Mucosa of gallbladder (tissue), 1 donor: Measurements from ENCODE around the gene TP73. TPM values are rescaled to one million over a fixed set of nuclear protein-coding genes. Genes with fewer than 3 reads are reported as not detected.

ENCODE experiments used
- DNase-seq: peaks from one replicate; pipeline ENCODE4 v3.0.0-alpha.2; 2020; ENCODE audit warnings: low spot score
- total RNA-seq: library from RNA; stranded (reverse); gene quantifications from one replicate; pipeline ENCODE4 v1.2.1, GENCODE V29; 2021
- donor health status: DM: no; HTN: no; CAD: no.

The TP73 gene
- total RNA-seq, 1 donor from 2014 or later: 0.17 TPM

- no peak for DNase-seq
These were observed 125.6 kb downstream of the TP73 start for GRCh38 chr1:3777647-3778589.

GRCh38 chr1:3778590-3779264, 126.4 kb downstream of the TP73 start:
- DNase-seq: no peak

- DNase-seq: no peak
These were observed 127.1 kb downstream of the TP73 start for GRCh38 chr1:3779265-3779911.

- no peak for DNase-seq
These were observed 127.6 kb downstream of the TP73 start for GRCh38 chr1:3779912-3780416.

GRCh38 chr1:3780901-3781300, 128.6 kb downstream of the TP73 start:
- DNase-seq: no peak

GRCh38 chr1:3783651-3784474, 131.5 kb downstream of the TP73 start:
- no peak for DNase-seq

- DNase-seq: no peak
These were observed 132.7 kb downstream of the TP73 start for GRCh38 chr1:3785045-3785444.

GRCh38 chr1:3785456-3786157, 133.3 kb downstream of the TP73 start:
- no peak for DNase-seq

Other genes starting within 250 kb of the TP73 start
- 81.4 TPM for gene ARHGEF16, start 197.9 kb upstream of the TP73 start, total RNA-seq
- gene MEGF6, start 41.0 kb upstream of the TP73 start, total RNA-seq: 43.4 TPM
- gene TPRG1L, start 27.5 kb upstream of the TP73 start, total RNA-seq: 96.5 TPM
- 21.6 TPM for gene WRAP73, start 2.4 kb upstream of the TP73 start, total RNA-seq
- gene CCDC27, start 99.9 kb downstream of the TP73 start, total RNA-seq: not detected
- gene SMIM1, start 120.2 kb downstream of the TP73 start, total RNA-seq: 5.9 TPM
- 43.2 TPM for gene LRRC47, start 144.0 kb downstream of the TP73 start, total RNA-seq
- gene CEP104, start 204.7 kb downstream of the TP73 start, total RNA-seq: 64.1 TPM
- gene DFFB, start 205.0 kb downstream of the TP73 start, total RNA-seq: 9.8 TPM
- 26.4 TPM for gene C1orf174, start 247.8 kb downstream of the TP73 start, total RNA-seq